ENCODE measurements around the gene EXOC3. TPM values are rescaled to one million over a fixed set of nuclear protein-coding genes. Genes with fewer than 3 reads are reported as not detected.

The EXOC3 gene
- total RNA-seq, 4 donors from 2014 or later: 44.3 to 81.7 (median 54.0) TPM

GRCh38 chr5:437281-437771 lies 5.7 kb upstream of the EXOC3 start:
- Histone ChIP-seq H3K4me1 (peaks cover 7% of the 10 kb centered on the region in 2 donors), H3K36me3 (no peaks in the 10 kb centered on the region), H3K27ac (no peak overlapping the region), H3K27me3 (peaks cover 0 to 7% (median 6%) of the 10 kb centered on the region in 3 donors), H3K4me3 (no peak overlapping the region), H3K9me3 (no peaks in the 10 kb centered on the region)
- ATAC-seq (no peak), DNase-seq (no peak)
- intact Hi-C loops (cut with DNase I; ENCODE audit: low total_unique reads) (no loop called here), in situ Hi-C loops (cut with MboI; ENCODE audit: low sequenced_read_pairs in 4 of 4) (no loop called here)
- no peak for TF ChIP-seq CTCF (IDR thresholded peaks at IDR 0.05 in 4 of 5, conservative IDR thresholded peaks at IDR 0.05 in 1 of 5)
- TF ChIP-seq POLR2A (IDR thresholded peaks at IDR 0.05): no peak

- H3K4me1 ChIP-seq: peaks cover 10 to 11% of the 10 kb centered on the region in 2 donors
- no peaks in the 10 kb centered on the region for H3K9me3 ChIP-seq
- H3K27me3 ChIP-seq: peaks cover 0 to 7% (median 6%) of the 10 kb centered on the region in 3 donors
- no peak overlapping the region for H3K4me3 ChIP-seq
- no peak for ATAC-seq
- no peak for DNase-seq
- TF ChIP-seq POLR2A (IDR thresholded peaks at IDR 0.05): no peak
- intact Hi-C loops (cut with DNase I; ENCODE audit: low total_unique reads) (no loop called here), in situ Hi-C loops (cut with MboI; ENCODE audit: low sequenced_read_pairs in 4 of 4) (no loop called here)
- H3K27ac ChIP-seq: no peak overlapping the region
- no peaks in the 10 kb centered on the region for H3K36me3 ChIP-seq
These were observed 4.4 kb upstream of the EXOC3 start for GRCh38 chr5:438481-438981.

- no peaks in the 10 kb centered on the region for H3K36me3 ChIP-seq
- H3K27me3 ChIP-seq: peaks cover 0 to 7% (median 6%) of the 10 kb centered on the region in 3 donors
- peaks cover 15 to 17% of the 10 kb centered on the region in 2 donors for H3K4me1 ChIP-seq
- in situ Hi-C loops (cut with MboI; ENCODE audit: low sequenced_read_pairs in 4 of 4): no loop called here
- ATAC-seq (no peak), DNase-seq (no peak)
- no peak overlapping the region for H3K4me3 ChIP-seq
- TF ChIP-seq CTCF (IDR thresholded peaks at IDR 0.05 in 4 of 5, conservative IDR thresholded peaks at IDR 0.05 in 1 of 5): no peak
- no peak for TF ChIP-seq POLR2A (IDR thresholded peaks at IDR 0.05)
- intact Hi-C loops (cut with DNase I; ENCODE audit: low total_unique reads): no loop called here
- no peaks in the 10 kb centered on the region for H3K9me3 ChIP-seq
- no peak overlapping the region for H3K27ac ChIP-seq
These were observed 3.8 kb upstream of the EXOC3 start for GRCh38 chr5:439181-439580.

GRCh38 chr5:439636-440035 lies 3.3 kb upstream of the EXOC3 start:
- no peaks in the 10 kb centered on the region for H3K9me3 ChIP-seq
- H3K27me3 ChIP-seq: peaks cover 0 to 7% (median 6%) of the 10 kb centered on the region in 3 donors
- TF ChIP-seq POLR2A (IDR thresholded peaks at IDR 0.05): no peak
- TF ChIP-seq CTCF (IDR thresholded peaks at IDR 0.05 in 4 of 5, conservative IDR thresholded peaks at IDR 0.05 in 1 of 5): no peak
- intact Hi-C loops (cut with DNase I; ENCODE audit: low total_unique reads) (loop anchor here (10.0 kb wide), 3 partner anchors 165 to 465 kb away; partner anchors contain the start of genes CEP72 and PDCD6), in situ Hi-C loops (cut with MboI; ENCODE audit: low sequenced_read_pairs in 4 of 4) (no loop called here)
- no peak overlapping the region for H3K27ac ChIP-seq
- H3K4me3 ChIP-seq: no peak overlapping the region
- peaks cover 18 to 22% of the 10 kb centered on the region in 2 donors for H3K4me1 ChIP-seq
- DNase-seq (no peak), ATAC-seq (no peak)
- H3K36me3 ChIP-seq: no peaks in the 10 kb centered on the region

- in situ Hi-C loops (cut with MboI; ENCODE audit: low sequenced_read_pairs in 4 of 4) (no loop called here), intact Hi-C loops (cut with DNase I; ENCODE audit: low total_unique reads) (loop anchor here (10.0 kb wide), 3 partner anchors 166 to 464 kb away; partner anchors contain the start of genes CEP72 and PDCD6)
- Histone ChIP-seq H3K27me3 (peaks cover 0 to 7% (median 6%) of the 10 kb centered on the region in 3 donors), H3K27ac (no peak overlapping the region), H3K9me3 (no peaks in the 10 kb centered on the region), H3K4me3 (no peak overlapping the region), H3K36me3 (no peaks in the 10 kb centered on the region), H3K4me1 (peaks cover 18 to 22% of the 10 kb centered on the region in 2 donors)
- ATAC-seq: no peak
- TF ChIP-seq CTCF (IDR thresholded peaks at IDR 0.05 in 4 of 5, conservative IDR thresholded peaks at IDR 0.05 in 1 of 5) (no peak), POLR2A (IDR thresholded peaks at IDR 0.05) (no peak)
- no peak for DNase-seq
These were observed 2.4 kb upstream of the EXOC3 start for GRCh38 chr5:440401-441201.

All from gastrocnemius medialis (tissue), 4 donors.